ENCODE results near the gene TMEM150B. TPM values are rescaled to one million over a fixed set of nuclear protein-coding genes. Genes with fewer than 3 reads are reported as not detected.

Gene TMEM150B
- total and polyA plus RNA-seq, 2 of the 13 experiments (the other 11 are each of a cell fraction or from before 2014, with no cell fraction given), result 1.3 to 1.8 TPM

DNA sequence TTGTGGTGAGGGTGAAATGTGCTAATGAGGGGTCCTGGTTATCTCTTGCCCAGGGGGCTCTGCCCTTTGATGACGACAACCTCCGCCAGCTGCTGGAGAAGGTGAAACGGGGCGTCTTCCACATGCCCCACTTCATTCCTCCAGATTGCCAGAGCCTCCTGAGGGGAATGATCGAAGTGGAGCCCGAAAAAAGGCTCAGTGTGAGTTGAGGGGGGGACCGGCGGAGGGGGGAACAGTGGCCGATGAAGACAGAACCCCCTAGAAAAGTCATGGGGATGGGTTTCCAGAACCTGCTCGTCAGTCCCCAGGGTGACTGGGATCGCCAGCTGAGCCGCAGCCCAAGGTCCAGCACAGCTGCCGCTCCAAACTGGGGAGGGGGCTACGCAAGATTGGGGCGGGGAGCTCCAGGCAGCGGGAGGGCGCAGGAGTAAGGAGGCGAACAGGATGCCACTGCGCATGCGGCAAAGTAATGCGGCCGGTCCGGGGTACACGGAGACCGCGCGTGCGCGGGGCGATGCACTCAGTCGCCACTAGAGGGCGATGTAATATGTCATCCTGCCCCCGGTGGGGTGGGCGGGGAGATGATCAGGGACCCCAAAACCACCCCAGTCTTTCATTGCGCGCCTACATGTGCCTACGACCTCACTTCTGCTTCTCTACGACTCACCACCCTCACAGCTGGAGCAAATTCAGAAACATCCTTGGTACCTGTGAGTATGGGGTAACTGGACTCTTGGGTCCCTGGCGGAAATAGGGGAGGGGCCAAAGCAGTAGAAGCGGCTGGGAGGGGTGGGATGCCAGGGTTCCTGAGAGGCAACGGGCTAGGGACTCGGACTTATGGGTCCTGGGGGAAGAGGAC lies 23.5 kb downstream of the TMEM150B start (continued):
- TF ChIP-seq, protein P1, sequence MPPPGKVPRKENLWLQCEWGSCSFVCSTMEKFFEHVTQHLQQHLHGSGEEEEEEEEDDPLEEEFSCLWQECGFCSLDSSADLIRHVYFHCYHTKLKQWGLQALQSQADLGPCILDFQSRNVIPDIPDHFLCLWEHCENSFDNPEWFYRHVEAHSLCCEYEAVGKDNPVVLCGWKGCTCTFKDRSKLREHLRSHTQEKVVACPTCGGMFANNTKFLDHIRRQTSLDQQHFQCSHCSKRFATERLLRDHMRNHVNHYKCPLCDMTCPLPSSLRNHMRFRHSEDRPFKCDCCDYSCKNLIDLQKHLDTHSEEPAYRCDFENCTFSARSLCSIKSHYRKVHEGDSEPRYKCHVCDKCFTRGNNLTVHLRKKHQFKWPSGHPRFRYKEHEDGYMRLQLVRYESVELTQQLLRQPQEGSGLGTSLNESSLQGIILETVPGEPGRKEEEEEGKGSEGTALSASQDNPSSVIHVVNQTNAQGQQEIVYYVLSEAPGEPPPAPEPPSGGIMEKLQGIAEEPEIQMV (CRISPR knock-in tag; IDR thresholded peaks at IDR 0.05; ENCODE audit: low read depth), result 0 out of 2 replicates have a peak, but pooled peaks have one; percentile 54
- TF ChIP-seq FOSL1 (CRISPR knock-in tag; IDR thresholded peaks at IDR 0.05; ENCODE audit: borderline replicate concordance) (no peak), ZBTB7B (CRISPR knock-in tag; IDR thresholded peaks at IDR 0.05) (peak; percentile 87), EHMT2 (IDR thresholded peaks at IDR 0.05; ENCODE audit: borderline replicate concordance, low read depth, low read length) (no peak), KLF12 (CRISPR knock-in tag; IDR thresholded peaks at IDR 0.05; ENCODE audit: borderline replicate concordance) (no peak), ZBTB38 (CRISPR knock-in tag; IDR thresholded peaks at IDR 0.05) (no peak; the same call in 1 of the 2 replicates), ZNF713 (CRISPR knock-in tag; IDR thresholded peaks at IDR 0.05) (no peak), KAT2B (IDR thresholded peaks at IDR 0.05; ENCODE audit: borderline replicate concordance, low read depth, low read length) (no peak), KAT8 (CRISPR knock-in tag; IDR thresholded peaks at IDR 0.05) (no peak), WIZ (CRISPR knock-in tag; IDR thresholded peaks at IDR 0.05) (no peak)
- TF ChIP-seq, protein P2, sequence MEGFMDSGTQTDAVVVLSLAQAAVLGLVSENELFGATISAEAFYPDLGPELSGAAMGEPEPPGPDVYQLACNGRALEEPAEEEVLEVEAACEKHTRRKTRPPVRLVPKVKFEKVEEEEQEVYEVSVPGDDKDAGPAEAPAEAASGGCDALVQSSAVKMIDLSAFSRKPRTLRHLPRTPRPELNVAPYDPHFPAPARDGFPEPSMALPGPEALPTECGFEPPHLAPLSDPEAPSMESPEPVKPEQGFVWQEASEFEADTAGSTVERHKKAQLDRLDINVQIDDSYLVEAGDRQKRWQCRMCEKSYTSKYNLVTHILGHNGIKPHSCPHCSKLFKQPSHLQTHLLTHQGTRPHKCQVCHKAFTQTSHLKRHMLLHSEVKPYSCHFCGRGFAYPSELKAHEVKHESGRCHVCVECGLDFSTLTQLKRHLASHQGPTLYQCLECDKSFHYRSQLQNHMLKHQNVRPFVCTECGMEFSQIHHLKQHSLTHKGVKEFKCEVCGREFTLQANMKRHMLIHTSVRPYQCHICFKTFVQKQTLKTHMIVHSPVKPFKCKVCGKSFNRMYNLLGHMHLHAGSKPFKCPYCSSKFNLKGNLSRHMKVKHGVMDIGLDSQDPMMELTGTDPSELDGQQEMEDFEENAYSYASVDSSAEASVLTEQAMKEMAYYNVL (CRISPR knock-in tag; IDR thresholded peaks at IDR 0.05; ENCODE audit: borderline replicate concordance), result no peak
- TF ChIP-seq, protein P3, sequence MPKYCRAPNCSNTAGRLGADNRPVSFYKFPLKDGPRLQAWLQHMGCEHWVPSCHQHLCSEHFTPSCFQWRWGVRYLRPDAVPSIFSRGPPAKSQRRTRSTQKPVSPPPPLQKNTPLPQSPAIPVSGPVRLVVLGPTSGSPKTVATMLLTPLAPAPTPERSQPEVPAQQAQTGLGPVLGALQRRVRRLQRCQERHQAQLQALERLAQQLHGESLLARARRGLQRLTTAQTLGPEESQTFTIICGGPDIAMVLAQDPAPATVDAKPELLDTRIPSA (CRISPR knock-in tag; IDR thresholded peaks at IDR 0.05; ENCODE audit: borderline replicate concordance), result no peak
- TF ChIP-seq, protein P4, sequence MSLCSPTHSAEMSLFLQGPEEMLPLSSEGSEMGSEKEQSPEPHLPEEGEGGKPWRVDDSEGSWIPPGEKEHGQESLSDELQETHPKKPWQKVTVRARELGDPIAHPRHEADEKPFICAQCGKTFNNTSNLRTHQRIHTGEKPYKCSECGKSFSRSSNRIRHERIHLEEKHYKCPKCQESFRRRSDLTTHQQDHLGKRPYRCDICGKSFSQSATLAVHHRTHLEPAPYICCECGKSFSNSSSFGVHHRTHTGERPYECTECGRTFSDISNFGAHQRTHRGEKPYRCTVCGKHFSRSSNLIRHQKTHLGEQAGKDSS (CRISPR knock-in tag; IDR thresholded peaks at IDR 0.05; ENCODE audit: borderline replicate concordance, low read depth), result no peak
- TF ChIP-seq, protein P5, sequence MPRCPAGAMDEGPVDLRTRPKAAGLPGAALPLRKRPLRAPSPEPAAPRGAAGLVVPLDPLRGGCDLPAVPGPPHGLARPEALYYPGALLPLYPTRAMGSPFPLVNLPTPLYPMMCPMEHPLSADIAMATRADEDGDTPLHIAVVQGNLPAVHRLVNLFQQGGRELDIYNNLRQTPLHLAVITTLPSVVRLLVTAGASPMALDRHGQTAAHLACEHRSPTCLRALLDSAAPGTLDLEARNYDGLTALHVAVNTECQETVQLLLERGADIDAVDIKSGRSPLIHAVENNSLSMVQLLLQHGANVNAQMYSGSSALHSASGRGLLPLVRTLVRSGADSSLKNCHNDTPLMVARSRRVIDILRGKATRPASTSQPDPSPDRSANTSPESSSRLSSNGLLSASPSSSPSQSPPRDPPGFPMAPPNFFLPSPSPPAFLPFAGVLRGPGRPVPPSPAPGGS (CRISPR knock-in tag; IDR thresholded peaks at IDR 0.05), result no peak
- TF ChIP-seq, protein P6, sequence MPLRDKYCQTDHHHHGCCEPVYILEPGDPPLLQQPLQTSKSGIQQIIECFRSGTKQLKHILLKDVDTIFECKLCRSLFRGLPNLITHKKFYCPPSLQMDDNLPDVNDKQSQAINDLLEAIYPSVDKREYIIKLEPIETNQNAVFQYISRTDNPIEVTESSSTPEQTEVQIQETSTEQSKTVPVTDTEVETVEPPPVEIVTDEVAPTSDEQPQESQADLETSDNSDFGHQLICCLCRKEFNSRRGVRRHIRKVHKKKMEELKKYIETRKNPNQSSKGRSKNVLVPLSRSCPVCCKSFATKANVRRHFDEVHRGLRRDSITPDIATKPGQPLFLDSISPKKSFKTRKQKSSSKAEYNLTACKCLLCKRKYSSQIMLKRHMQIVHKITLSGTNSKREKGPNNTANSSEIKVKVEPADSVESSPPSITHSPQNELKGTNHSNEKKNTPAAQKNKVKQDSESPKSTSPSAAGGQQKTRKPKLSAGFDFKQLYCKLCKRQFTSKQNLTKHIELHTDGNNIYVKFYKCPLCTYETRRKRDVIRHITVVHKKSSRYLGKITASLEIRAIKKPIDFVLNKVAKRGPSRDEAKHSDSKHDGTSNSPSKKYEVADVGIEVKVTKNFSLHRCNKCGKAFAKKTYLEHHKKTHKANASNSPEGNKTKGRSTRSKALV (CRISPR knock-in tag; IDR thresholded peaks at IDR 0.05), result no peak
- TF ChIP-seq, protein P7, sequence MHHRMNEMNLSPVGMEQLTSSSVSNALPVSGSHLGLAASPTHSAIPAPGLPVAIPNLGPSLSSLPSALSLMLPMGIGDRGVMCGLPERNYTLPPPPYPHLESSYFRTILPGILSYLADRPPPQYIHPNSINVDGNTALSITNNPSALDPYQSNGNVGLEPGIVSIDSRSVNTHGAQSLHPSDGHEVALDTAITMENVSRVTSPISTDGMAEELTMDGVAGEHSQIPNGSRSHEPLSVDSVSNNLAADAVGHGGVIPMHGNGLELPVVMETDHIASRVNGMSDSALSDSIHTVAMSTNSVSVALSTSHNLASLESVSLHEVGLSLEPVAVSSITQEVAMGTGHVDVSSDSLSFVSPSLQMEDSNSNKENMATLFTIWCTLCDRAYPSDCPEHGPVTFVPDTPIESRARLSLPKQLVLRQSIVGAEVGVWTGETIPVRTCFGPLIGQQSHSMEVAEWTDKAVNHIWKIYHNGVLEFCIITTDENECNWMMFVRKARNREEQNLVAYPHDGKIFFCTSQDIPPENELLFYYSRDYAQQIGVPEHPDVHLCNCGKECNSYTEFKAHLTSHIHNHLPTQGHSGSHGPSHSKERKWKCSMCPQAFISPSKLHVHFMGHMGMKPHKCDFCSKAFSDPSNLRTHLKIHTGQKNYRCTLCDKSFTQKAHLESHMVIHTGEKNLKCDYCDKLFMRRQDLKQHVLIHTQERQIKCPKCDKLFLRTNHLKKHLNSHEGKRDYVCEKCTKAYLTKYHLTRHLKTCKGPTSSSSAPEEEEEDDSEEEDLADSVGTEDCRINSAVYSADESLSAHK (CRISPR knock-in tag; IDR thresholded peaks at IDR 0.05; ENCODE audit: borderline replicate concordance), result no peak

Measured in HepG2 (cell line).